ENCODE data around the gene EDN1.

EDN1 gene

DNA sequence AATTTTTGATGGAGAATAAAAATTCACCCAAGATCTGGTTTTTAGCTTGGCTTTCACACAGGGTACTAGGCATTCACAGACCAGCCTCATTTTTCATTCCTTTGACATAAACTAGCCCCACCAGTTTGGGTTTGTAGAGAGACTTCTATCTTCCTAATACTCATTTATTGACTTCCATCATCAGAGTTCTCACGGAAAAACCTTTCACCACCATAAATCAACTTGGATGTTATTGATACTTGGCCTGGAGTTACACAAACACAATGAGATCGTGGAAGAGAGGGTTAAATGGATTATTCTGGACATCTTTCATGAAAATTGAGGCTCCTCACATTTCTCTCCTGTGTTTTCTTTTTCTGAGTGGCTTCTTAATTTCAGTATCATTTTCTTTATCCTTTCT is 26.8 kb upstream of the EDN1 start:
- H3K9me3 ChIP-seq = no peaks in the 10 kb centered on the region
- intact Hi-C loops (cut with DNase I; ENCODE audit: low total_unique reads) = no loop called here
- no peak overlapping the region for H3K4me3 ChIP-seq
- TF ChIP-seq, protein P1, sequence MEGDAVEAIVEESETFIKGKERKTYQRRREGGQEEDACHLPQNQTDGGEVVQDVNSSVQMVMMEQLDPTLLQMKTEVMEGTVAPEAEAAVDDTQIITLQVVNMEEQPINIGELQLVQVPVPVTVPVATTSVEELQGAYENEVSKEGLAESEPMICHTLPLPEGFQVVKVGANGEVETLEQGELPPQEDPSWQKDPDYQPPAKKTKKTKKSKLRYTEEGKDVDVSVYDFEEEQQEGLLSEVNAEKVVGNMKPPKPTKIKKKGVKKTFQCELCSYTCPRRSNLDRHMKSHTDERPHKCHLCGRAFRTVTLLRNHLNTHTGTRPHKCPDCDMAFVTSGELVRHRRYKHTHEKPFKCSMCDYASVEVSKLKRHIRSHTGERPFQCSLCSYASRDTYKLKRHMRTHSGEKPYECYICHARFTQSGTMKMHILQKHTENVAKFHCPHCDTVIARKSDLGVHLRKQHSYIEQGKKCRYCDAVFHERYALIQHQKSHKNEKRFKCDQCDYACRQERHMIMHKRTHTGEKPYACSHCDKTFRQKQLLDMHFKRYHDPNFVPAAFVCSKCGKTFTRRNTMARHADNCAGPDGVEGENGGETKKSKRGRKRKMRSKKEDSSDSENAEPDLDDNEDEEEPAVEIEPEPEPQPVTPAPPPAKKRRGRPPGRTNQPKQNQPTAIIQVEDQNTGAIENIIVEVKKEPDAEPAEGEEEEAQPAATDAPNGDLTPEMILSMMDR (IDR thresholded peaks at IDR 0.05) = no peak
- no peaks in the 10 kb centered on the region for H3K36me3 ChIP-seq
- no peak overlapping the region for H3K27ac ChIP-seq
- H3K4me1 ChIP-seq = no peaks in the 10 kb centered on the region
- H3K27me3 ChIP-seq = no peaks in the 10 kb centered on the region
- no peak for DNase-seq

DNA sequence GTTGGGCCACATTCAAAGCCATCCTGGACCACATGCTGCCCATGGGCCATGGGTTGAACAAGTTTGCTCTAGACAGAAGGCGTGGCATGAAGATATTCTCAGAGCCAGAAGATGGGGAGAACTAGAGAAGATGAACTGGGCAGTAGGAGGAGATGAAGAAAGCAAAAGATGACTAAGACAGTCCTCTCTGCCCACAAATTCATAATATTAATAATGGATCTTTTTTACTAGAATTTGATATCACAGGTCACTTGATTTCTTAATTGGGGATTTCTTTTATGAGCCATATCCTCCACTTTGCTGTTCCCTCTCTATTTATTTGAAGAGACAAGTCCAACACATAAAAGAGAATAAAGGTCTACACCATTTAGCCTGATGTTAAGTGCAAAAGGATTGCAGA is 25.5 kb upstream of the EDN1 start:
- H3K36me3 ChIP-seq = no peaks in the 10 kb centered on the region
- H3K4me1 ChIP-seq = no peaks in the 10 kb centered on the region
- TF ChIP-seq, protein P1 (IDR thresholded peaks at IDR 0.05) = no peak
- no peak for DNase-seq
- no peak overlapping the region for H3K27ac ChIP-seq
- H3K27me3 ChIP-seq = no peaks in the 10 kb centered on the region
- intact Hi-C loops (cut with DNase I; ENCODE audit: low total_unique reads) = no loop called here
- H3K9me3 ChIP-seq = no peaks in the 10 kb centered on the region
- H3K4me3 ChIP-seq = no peak overlapping the region

DNA sequence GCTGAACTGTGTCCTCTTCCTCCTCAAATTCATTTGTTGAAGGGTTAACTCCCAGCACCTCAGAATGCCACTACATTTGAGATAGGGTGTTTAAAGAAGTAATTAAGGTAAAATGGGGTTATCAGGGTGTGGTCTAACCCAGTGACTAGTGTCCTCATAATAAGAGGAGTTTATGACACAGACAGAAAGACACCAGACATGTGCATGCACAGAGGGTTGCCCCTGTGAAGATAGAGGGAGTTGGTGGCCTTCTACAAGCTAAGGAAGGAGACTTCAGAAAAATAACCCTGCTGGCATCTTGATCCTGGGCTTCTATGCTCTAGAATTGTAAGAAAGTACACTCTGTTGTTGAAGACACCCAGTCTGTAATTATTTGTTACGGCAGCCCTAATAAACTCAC is 24.9 kb upstream of the EDN1 start:
- no peak for DNase-seq
- H3K27me3 ChIP-seq = no peaks in the 10 kb centered on the region
- no peaks in the 10 kb centered on the region for H3K4me1 ChIP-seq
- no peaks in the 10 kb centered on the region for H3K9me3 ChIP-seq
- no peaks in the 10 kb centered on the region for H3K36me3 ChIP-seq
- H3K4me3 ChIP-seq = no peak overlapping the region
- TF ChIP-seq, protein P1 (IDR thresholded peaks at IDR 0.05) = no peak
- intact Hi-C loops (cut with DNase I; ENCODE audit: low total_unique reads) = no loop called here
- no peak overlapping the region for H3K27ac ChIP-seq

DNA sequence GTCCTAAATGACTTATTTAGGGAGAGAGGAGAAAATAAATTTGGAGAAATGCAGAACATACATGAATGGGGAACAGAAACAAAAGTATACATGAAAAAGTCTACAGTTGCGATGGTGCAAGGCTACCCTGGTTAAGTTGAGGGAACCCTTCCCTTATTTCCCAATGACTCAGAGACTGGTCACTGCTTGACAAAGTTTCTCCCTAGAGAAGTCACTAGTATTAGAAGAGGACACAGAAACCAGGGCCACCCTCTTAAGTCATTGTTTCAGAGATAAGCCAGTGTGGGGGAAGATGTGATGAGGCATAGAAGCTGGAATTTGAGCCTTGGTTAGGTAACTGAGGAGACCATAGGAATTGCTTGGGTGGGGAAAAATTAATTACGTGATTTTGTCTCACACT is 24.4 kb upstream of the EDN1 start:
- no peak overlapping the region for H3K27ac ChIP-seq
- H3K4me1 ChIP-seq = no peaks in the 10 kb centered on the region
- DNase-seq = no peak
- intact Hi-C loops (cut with DNase I; ENCODE audit: low total_unique reads) = no loop called here
- H3K27me3 ChIP-seq = no peaks in the 10 kb centered on the region
- TF ChIP-seq, protein P1 (IDR thresholded peaks at IDR 0.05) = no peak
- H3K36me3 ChIP-seq = no peaks in the 10 kb centered on the region
- no peaks in the 10 kb centered on the region for H3K9me3 ChIP-seq
- no peak overlapping the region for H3K4me3 ChIP-seq

DNA sequence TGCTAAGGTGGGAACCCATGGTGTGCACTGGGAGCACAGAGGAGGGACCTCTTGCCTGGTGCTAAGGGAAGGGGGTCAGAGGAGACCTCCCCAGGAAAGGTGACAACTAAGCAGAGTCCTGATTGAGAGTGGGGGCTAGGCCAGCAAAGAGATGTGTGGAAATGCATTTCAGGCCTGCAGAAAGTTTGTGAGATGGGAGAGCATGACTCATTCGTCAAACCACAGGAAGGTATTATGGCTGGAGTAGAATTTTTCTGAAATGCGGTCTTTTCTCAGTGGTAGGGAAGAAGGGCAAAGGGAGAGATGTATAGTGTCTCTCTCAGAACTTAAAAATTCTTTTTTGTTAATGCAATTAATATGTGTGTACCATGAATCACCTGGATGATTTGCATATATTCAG is 23.6 kb upstream of the EDN1 start:
- no peak for DNase-seq
- H3K9me3 ChIP-seq = peaks cover 0 to 3% (median 0%) of the 10 kb centered on the region in 3 donors
- intact Hi-C loops (cut with DNase I; ENCODE audit: low total_unique reads) = no loop called here
- TF ChIP-seq, protein P1 (IDR thresholded peaks at IDR 0.05) = no peak
- H3K36me3 ChIP-seq = no peaks in the 10 kb centered on the region
- H3K27me3 ChIP-seq = no peaks in the 10 kb centered on the region
- no peaks in the 10 kb centered on the region for H3K4me1 ChIP-seq
- H3K27ac ChIP-seq = no peak overlapping the region
- H3K4me3 ChIP-seq = no peak overlapping the region

DNA sequence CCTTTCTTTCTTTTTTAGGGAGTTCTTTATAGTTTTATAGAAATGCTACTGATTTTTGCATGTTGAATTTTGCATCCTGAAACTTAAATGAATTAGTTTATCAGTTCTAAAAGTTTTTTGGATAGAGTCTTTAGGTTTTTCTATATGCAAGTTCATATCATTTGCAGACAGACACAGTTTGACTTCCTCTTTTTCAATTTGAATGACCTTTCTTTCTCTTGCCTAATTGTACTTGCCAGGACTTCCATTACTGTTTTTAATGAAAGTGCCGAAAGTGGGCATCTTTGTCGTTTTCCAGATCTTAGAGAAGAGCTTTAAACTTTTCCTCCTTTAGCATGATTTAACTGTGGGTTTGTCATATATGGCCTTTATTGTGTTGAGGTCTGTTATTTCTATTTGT is 21.1 kb upstream of the EDN1 start:
- H3K4me1 ChIP-seq = no peaks in the 10 kb centered on the region
- H3K36me3 ChIP-seq = no peaks in the 10 kb centered on the region
- H3K4me3 ChIP-seq = no peak overlapping the region
- intact Hi-C loops (cut with DNase I; ENCODE audit: low total_unique reads) = no loop called here
- no peak for DNase-seq
- no peak overlapping the region for H3K27ac ChIP-seq
- TF ChIP-seq, protein P1 (IDR thresholded peaks at IDR 0.05) = no peak
- H3K27me3 ChIP-seq = no peaks in the 10 kb centered on the region
- peaks cover 0 to 10% (median 0%) of the 10 kb centered on the region in 3 donors for H3K9me3 ChIP-seq
